GM23248 (cell line): Measurements from ENCODE around the gene C16orf78.

Source experiments
- EZH2 ChIP-seq: fragments of 200-600 bp; sonication (generic); IDR thresholded peaks from 2 replicates; pipeline ENCODE4 v1.6.1; 2018; ENCODE audit warnings: antibody characterized with exemption, mild to moderate bottlenecking; ENCODE audit not compliant: insufficient read depth, poor library complexity, severe bottlenecking
- EZH2phosphoT487 ChIP-seq: fragments of 200-600 bp; sonication (generic); IDR thresholded peaks from 2 replicates; pipeline ENCODE4 v1.6.1; 2018; ENCODE audit warnings: antibody characterized with exemption, moderate library complexity, mild to moderate bottlenecking, low read depth; ENCODE audit not compliant: insufficient read depth

- no peak for TF ChIP-seq EZH2
- no peak for TF ChIP-seq EZH2phosphoT487
Measured at GRCh38 chr16:49396206-49396720, 22.7 kb downstream of the C16orf78 start.
